HG03066 (cell line): ENCODE data around the gene IDUA.

Source experiments
- ATAC-seq: cut with Tn5 transposase; IDR thresholded peaks from one replicate; pipeline ENCODE4 v1.9.1; 2021; ENCODE audit warnings: low read depth; ENCODE audit not compliant: unreplicated experiment

The IDUA gene

DNA sequence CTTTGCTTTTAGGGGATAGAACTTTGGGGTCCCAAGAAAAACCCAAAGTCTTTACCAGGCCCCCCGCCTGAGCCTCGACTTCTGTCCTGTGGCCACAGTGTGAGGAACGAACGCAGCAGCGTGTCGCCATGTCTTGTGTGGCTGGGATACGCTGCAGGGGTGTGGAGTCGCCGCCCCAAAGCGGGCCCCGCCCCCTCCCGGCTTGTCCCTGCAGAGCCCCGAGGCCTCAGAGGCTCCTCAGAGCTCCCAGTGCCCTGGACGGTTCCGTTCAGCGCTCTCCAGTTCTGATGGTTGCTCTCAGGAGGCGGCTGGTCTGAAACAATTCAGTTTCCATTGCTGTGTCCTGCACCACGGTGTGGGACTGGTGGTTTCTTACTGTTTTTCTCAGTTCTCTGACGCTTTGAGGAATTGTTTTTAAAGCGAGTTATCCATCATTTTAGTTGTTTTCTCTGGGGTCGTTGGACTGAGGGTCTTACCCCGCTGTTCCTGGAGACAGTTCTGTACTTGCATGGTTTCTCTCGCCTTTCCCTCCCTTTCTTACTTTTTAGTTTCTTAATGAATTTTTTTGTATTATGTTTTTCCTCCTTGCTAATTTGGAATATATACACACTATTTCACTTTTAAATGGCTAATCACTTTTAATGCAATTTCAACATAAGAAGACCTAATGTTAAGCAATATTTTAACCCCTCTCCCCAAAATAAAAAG is 1.6 kb upstream of the IDUA start:
- ATAC-seq: no peak

DNA sequence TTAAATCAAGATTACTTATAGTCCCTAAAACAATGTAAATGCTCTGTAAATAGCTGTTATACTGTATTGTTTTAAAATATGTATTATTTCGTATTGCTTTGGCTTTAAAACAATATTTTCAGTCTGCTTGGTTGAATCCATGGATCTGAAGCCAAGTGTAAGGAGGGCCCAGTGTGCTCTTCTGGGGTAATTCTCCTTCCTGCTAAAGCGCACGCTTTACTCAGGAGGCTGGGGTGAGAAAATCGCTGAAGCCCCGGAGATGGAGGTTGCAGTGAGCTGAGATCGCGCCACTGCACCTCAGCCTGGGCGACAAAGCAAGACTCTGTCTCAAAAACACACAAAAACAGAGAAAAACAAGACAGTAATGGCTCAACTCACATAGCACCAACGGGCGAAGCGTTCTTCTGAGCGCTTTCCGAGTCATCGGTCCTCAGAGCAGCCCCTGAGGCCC is 391 bp upstream of the IDUA start:
- ATAC-seq: peak; percentile 16

DNA sequence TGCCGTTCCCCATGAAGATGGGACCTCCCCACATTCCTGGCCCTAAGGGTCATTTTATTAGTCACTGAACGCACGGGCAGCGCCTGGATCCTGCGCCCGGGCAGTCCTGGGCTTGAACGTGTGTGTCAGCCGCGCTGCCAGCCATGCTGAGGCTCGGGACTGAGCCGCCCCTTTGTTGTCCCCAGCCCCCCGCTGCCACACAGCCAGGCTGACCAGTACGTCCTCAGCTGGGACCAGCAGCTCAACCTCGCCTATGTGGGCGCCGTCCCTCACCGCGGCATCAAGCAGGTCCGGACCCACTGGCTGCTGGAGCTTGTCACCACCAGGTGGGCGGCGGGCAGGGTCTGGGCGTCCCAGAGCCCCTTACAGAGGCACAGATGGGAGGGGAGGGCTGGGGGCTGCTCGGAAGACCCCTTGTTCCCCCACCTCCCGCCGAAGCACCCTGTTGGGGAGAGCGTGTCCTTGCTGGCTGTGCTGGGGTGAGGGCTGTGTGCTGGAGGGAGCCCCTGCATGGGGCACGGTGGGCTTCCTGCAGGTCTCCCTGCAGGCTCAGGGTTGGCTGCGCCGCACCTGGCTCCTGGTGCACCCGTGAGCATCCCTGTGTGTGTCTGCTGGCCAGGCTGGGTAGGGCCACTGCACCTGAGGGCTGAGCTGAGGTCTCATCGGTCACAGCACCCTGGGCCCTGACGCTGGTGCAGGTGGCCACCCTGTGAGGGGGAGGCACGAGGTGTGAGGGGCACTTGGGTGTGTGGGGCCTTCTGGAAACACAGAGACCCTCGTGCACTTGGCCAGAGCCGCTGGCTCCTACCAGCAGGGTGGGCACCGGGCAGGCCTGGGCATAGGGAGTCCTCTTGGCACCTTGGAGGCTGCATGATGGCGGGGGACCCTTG is 1.0 kb downstream of the IDUA start:
- ATAC-seq: no peak

DNA sequence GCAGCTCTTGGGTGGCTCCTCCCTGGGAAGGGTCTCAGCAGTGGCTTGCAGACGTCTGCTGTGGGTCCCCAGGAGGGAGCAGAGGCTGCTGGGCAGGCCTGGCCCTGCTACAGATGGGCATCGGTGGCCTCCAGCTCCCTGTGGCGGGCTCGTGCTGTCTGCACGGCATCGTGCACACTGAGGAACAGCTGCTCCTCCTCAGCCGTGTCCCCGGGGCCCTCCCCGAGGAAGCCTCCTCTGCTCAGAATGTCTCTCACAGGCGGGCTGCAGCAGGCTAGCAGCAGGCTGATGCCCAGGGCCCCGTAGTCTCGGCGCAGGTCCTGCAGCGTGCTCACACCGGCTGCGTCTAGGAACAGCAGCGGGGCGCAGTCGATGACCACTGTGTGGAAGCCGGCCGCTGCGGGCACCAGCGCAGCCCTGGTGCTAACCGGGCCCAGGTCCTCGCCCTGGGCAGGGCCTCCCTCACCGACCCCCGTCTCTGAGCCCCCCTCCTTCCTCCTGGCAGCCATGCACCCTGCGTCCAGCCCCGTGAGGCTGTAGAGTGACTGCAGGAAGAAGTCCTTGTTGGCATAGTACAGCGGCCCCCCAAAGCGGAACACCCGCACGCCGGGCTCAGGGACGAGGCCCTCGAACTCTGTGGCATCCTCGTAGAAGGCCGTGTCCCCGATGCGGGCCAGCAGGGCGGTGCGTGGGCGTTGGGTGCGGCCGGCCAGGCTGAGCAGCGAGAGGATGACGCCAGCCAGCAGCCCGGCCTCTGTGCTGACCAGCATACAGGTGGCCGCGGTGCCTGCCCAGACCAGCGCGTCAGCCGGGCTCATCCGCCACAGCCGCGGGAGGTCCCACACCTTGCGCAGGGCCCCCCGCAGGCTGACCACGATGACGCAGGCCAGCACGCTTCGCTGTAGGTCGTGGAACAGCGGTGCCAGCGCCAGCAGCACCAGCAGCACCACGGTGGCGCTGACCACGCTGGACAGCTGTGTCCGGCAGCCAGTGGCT is 2.2 kb downstream of the IDUA start:
- no peak for ATAC-seq

DNA sequence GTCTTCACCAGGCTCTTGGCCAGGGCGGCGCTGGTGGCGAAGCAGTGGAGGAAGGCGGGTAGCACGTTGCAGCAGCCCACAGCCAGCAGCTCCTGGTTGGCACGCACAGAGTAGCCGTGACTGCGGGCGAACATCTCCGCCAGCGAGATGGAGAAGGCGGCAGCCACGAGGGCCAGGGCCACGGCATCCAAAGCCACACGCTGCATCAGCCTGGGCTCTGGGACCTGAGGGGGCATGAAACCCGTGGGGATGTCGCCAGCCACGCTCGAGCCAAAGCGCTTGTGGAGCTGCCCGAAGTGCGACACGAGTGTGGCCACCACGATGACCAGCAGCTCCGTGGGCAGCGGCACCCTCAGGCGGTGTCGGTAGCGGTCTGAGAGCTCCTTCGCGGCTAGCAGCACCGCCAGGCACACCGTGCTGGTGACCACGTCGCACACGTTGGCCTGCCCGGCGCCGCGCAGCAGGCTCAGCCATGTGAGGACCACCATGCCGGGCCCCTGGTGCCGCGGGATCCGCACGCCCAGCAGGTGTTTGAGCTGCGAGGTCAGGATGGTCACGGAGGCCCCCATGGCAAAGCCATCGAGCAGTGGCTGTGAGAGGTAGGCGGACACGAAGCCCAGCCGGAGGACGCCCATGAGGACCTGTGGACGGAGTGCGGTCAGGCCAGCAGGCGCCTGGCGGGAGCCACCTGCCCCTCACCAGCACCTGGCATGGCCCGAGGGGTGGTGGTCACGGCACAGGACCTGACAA is 3.1 kb downstream of the IDUA start:
- no peak for ATAC-seq

DNA sequence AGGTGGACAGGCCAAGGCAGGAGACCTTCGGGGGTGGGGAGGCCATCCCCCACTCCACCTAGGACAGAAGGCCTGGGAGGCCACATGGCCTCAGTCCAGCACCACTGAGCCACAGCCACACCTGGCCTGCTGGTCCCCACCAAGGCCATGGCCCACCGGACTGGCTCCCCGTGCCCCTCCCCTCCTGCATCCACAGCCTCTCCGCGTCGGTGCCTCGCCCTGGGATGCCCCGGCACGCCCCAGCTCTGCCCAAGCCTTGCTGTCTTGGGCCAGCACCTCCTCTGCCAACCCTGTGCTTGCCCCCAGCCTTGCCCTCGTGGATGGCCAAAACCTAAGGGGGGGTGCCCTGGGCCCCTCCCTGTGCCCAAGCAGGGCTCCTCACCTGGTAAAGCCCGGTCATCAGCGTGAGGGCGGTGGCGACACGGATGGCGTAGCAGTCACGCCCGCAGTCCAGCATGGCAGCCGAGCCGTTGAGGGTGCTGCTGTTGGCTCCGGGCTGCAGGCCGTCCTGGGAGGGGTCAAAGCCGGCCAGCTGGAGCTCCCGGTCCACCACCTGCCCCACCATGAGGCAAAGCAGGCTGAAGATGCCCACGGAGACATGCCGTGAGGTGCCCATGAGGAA is 4.0 kb downstream of the IDUA start:
- no peak for ATAC-seq

DNA sequence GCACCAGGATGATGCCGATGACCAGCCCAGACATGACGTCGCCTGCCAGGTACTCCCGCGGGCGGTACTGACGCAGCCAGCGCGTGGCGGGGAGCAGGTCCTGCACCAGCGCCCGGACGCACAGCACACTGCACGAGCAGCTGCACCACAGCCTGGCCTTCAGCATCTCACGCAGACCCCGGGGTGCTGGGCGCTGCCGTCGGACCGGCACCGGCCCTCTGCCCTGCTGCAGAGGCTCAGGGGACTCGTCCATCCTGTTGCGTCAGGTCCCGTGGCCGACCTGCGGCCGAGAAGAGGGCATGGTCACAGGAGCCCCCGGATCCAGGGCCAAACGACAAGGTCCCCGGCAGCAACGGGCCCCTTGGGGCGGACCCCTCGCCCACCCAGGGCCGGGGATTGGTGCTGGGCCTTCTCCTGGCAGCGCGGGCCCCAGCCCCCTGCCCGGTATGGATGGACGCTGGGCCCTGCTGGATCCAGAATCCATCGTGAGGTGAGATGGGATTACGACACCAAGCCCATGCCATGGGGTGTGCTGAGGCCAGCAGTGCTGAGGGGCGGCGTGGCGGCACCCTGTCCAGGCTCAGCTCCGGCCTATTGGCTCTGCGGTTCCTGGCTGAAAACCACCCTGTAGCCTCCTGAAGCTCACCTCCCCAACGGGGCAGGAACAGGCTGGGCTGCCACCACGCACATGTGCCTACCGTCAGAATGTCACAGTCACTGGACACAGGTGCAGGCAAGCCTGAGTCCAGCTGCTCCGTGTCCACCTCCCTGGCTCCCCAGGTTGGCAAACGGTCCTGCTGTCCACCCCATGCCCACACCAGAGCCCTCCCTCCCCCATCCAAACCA is 4.8 kb downstream of the IDUA start:
- no peak for ATAC-seq

DNA sequence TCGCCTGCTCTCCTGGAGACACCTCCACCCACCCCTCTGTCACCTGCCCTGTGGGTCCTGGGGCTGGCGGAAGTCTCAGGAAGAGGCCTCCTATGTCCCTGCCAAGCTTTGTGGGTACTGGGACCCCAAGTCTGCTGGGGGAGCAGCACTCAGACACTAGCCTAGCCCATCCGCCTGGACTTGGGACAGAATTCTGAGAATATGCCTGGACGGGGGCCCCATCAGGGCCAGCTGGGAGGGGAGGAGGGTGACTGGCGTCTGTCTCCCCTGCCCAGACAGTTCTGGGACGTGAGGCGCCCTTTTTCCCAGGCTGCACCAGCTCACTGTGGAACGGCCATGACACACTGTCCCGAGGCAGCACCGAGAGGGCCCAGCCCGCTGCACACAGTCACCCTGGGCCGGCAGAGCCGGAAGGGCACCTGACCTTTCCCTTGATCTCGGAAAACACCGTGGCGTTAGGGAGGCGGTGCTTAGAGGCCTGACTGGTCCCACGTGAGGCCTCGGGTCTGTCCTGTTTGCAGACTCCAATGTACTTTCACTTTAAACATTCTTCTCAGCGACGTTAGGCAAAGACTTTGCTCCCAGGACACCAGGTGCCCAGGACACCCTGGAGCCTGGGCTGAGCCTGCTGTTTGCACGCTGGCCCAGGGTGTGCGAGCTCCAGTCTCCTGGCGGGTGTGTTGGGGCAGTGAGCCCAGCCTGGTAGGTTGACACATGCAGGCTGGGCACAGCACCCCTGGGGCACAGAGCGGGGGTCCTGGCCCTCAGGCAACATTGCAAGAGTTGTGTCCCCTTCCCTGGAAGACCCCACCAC is 5.7 kb downstream of the IDUA start:
- ATAC-seq: no peak

DNA sequence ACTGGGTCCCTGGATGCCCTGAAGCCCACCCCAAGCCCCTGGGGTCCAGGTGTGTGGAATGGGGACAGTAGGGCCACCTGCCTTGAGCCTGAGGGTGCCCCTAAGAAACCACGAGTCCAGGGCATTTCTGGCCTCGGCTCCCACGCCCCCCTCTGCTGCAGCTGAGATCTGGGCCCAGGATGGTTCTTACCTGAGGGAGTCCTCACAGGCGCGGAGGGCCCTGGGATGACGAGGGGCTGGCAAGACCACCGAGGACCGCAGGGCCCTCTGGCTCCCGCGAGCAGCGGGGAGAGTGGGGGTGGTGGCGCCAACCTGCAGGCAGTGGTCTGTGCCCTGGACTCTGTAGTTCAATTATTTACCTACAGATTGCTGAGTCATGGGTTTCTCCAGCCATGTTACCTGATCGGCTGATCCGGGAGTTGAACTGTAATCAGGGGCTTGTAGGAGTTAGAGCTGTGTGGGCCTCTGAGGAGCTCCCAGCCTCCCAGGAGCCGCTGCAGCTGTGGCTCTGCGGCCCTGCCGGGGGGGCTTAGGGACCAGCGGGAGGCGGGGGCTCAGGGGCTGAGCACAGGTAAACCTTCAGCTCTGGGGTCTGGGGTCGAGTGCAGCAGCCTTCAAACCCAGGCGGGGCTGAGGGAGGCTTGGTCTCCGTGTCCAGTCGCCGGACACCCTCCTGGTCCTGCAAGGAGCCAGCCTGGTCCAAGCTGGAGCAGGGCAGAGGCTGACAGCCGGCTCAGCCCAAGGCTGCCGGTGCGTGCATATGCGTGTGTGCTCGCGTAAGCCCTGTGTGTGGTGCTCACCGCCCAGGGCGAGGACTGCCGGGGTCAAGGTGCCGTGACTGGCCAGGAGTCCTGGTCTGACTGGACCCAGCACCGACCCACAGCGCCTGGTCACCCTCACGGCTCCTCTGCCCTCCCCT is 6.5 kb downstream of the IDUA start, which contains the start of gene SLC26A1:
Gene SLC26A1 (minus strand): TSS at position 294 of the 919 bp plus-strand sequence. CDS start 1,701 bp downstream, outside the sequence.
- ATAC-seq: no peak

DNA sequence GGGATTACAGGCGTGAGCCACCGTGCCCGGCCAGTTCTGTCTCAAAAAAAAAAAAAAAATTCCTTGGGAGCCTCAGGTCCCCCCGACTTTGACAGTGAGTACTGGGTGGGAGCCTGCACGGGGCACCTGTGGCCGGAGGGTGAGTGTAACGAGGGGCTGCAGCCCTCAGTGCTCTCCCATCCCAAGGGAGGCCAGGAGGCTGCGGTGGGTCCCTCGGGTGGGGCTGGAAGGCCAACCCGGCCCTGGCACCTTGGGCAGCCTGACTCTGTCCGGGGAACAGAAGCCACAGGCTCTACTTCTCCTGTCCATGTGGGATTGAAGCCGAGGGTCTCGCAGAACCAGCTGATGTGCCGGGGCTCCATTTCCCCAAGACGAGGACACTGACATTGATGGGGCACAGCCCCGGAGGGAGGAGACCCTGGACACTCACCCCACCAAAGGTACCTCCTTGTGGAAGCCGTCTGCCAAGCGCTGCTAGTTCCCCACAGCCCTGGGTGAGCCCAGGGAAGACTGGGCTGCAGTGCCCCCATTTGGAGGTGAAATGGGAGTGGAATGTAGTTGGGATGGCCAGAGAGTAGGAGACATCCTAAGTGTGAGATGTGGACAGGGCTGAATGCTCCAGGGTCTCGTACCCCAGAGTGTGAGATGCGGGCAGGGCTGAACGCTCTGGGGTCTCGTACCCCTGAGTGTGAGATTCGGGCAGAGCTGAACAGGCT is 8.6 kb downstream of the IDUA start:
- ATAC-seq: no peak

DNA sequence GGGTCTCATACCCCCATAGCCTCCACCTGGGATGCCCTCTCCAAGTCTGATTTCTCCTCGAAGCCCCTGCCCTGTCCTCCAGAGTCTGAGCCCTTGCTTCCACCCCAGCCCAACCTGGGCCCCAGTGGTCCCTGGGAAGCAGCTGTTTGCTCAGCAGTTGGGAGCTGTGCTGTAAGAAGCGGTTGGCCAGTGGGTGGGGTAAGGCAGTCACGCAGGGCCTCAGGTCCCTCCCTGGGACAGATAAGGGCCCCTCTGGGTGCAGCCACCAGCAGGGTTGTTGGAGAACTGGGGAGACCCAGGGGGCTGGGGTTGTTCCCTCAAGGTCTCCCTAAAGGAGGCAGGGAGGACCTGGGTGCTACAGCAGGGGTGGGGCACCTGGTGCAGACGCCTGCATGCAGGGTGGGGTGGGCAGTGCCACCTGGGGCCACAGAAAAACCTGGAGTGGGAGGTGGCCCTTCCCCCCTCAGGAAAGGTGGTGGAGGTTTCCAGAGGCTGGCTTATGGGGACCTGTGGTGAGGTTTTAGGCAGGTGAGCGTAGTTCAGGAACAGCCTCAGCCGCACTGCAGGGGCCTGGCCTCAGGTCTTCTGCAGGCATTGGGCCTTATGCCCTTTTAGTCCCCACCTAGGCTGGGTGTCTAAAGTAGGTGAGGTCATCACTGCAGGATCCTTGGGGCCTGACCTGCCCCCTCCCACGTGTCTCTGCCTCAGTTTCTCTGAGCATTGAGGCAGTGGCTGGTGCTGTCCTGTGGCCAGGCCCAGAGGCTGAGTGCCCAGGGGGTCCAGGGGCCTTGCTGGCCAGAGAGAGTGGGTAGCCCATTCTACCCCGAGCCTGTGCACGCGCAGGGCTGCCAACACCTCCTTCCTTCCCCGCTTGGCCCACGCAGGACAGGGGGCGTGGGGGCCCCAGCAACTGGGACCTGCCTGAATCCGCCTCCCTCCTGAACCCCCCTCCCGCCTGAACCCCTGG is 9.5 kb downstream of the IDUA start:
- no peak for ATAC-seq

DNA sequence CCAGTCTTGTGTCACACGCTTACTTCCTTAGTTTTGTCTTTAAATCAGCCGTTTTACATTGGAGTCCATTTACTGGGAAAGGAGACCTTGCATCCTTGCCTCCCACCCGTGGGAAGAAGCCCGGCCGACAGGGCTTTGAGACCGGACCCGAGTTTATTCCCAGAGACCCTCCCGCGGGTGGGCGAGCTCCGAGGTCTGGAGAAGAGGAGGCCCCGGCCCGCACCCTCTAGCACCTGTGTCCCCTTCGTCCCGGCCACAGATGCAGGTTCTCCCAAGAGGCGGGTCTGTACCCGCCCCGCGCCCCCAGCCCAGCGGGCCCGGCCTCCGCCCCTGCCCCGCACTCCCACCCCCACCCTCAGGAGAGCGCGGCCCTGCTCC is 10.1 kb downstream of the IDUA start:
- ATAC-seq: no peak

DNA sequence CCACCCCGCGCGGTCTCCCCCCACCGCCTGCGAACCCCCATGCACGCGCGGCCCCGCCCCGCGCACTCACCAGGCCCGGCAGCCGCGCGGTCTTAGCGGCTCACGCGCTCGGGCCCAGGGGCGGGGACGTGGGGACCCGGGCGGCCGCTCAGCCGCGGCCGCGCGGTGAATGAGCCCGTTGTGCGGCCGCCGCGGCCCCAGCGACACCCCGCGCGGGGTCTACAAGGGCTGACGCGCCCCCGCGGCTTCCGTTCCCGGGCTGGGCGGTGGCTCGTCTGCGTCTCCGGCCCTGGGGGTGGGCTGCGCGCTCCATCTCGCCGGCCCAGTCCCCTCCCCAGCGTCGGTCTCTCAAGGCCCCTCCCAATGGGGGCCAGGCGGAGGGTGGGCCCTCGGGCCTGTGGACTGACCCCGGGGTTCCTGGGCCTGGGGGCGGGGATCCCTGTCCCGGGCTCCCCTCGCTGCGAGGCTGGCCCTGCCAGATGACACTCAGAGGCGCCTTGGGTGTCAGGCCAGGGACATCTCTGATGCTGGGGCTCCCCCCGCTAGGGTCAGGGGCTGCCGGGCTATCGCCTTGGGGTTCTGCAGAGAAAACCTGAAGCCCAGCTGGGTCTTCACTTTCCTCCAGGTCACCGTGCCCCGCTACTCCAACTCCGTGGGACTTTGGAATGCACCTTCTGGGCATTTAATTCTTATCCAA is 10.7 kb downstream of the IDUA start:
- no peak for ATAC-seq

DNA sequence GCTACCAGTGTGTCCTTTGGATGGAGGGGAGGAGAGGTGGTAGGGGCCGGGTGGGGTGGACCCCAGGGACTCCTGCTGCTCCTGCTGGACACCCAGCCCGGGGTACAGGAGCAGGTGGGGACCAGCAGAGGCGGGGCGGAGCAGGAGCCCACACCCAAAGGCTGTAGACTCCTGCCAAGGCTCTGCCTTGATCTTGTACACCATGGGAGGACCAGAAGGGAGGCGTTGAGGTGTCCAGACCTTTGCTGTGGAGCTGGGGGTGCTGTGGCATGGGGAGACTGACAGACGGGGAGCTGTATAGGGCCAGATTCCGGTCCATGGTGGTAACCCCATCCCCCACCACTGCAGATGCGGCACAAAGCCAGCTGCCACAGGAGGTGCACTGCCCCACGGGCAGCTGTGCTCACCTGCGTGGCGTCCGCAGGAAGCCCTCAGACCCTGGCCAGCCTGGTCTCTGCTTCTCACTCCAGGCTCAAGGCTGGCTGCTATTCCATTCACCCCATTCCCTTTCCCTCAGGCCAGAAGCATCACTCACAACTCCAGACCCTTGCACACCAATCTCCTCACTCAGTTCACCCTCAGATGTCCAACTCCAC is 11.3 kb downstream of the IDUA start:
- ATAC-seq: no peak
